PFSK-1 (cell line): ENCODE results near the gene SETBP1.

Experiments used
- FOXP2 ChIP-seq: optimal IDR thresholded peaks from 2 replicates; pipeline ENCODE3; 2011; ENCODE audit warnings: borderline replicate concordance, control low read depth, inconsistent platforms; ENCODE audit not compliant: insufficient read depth; ENCODE audit errors: extremely low read length, extremely low read depth
- POLR2AphosphoS5 ChIP-seq: IDR thresholded peaks from 2 replicates; pipeline ENCODE4 v1.6.1; 2012; ENCODE audit warnings: low read depth, mild to moderate bottlenecking, control low read depth, low read length, moderate library complexity
- SIN3A ChIP-seq: IDR thresholded peaks from 2 replicates; pipeline ENCODE4 v1.6.1; 2012; ENCODE audit warnings: mild to moderate bottlenecking, low read length, moderate library complexity, borderline replicate concordance; ENCODE audit not compliant: insufficient read depth
- TAF1 ChIP-seq: IDR thresholded peaks from 2 replicates; pipeline ENCODE4 v1.6.1; 2012; ENCODE audit warnings: low read length, control low read depth, borderline replicate concordance; ENCODE audit not compliant: insufficient read depth
- TF ChIP-seq, protein P1 (sequence below), 2 experiments: IDR thresholded peaks; 2 replicates each; pipeline versions ENCODE4 v1.6.1 to v1.8.0; 2011 to 2012; ENCODE audit warnings: low read depth in 2 of 2, low read length in 2 of 2, control low read depth in 1 of 2, inconsistent platforms in 1 of 2, mild to moderate bottlenecking in 1 of 2, moderate library complexity in 1 of 2; ENCODE audit not compliant: insufficient read depth in 1 of 2

SETBP1 gene

DNA sequence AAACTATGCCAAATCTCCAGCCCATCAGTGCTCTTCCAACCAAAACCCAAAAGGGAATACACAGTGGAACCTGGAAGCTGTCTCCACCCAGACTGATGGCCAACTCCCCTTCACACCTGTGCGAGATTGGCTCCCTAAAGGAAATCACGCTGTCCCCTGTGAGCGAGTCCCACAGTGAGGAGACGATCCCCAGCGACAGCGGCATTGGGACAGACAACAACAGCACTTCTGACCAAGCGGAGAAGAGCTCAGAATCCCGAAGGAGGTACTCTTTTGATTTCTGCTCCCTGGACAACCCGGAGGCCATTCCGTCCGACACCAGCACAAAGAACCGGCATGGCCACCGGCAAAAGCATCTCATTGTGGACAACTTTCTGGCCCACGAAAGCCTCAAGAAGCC is 271.1 kb downstream of the SETBP1 start:
- TF ChIP-seq TAF1 (no peak), SIN3A (no peak)

GRCh38 chr18:44954257-44954656 is 273.6 kb downstream of the SETBP1 start:
- TF ChIP-seq POLR2AphosphoS5 (no peak), FOXP2 (no peak), SIN3A (no peak), TAF1 (no peak)
- TF ChIP-seq, protein P1, sequence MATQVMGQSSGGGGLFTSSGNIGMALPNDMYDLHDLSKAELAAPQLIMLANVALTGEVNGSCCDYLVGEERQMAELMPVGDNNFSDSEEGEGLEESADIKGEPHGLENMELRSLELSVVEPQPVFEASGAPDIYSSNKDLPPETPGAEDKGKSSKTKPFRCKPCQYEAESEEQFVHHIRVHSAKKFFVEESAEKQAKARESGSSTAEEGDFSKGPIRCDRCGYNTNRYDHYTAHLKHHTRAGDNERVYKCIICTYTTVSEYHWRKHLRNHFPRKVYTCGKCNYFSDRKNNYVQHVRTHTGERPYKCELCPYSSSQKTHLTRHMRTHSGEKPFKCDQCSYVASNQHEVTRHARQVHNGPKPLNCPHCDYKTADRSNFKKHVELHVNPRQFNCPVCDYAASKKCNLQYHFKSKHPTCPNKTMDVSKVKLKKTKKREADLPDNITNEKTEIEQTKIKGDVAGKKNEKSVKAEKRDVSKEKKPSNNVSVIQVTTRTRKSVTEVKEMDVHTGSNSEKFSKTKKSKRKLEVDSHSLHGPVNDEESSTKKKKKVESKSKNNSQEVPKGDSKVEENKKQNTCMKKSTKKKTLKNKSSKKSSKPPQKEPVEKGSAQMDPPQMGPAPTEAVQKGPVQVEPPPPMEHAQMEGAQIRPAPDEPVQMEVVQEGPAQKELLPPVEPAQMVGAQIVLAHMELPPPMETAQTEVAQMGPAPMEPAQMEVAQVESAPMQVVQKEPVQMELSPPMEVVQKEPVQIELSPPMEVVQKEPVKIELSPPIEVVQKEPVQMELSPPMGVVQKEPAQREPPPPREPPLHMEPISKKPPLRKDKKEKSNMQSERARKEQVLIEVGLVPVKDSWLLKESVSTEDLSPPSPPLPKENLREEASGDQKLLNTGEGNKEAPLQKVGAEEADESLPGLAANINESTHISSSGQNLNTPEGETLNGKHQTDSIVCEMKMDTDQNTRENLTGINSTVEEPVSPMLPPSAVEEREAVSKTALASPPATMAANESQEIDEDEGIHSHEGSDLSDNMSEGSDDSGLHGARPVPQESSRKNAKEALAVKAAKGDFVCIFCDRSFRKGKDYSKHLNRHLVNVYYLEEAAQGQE (IDR thresholded peaks at IDR 0.05; ENCODE audit: insufficient read depth in 1 of 2, low read depth in 2 of 2, low read length in 2 of 2), result no peak

- TF ChIP-seq, protein P1 (IDR thresholded peaks at IDR 0.05; ENCODE audit: insufficient read depth in 1 of 2, low read depth in 2 of 2, low read length in 2 of 2), result peak; percentile 73 to 91
- no peak for TF ChIP-seq TAF1
These were observed 275.1 kb downstream of the SETBP1 start for GRCh38 chr18:44955825-44956224.

DNA sequence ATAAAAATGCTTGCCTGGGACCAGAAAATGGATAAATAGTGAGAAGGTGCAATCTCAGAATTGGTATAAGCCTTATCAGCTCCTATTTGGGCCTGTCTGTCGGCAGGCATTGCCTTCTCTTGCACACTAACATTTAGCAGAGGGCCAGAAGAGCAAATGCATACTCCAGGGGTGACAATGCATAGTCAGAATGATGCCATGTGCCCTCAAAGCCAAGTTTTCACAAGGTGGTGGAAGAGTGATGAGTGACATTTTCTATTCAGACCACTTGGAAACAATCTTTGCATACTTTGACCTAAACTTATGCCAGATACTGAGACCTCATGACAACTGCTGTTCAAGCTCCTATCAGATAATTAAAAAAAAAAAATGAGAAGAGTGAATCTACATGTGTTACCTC is 276.3 kb downstream of the SETBP1 start:
- TF ChIP-seq POLR2AphosphoS5 (no peak), SIN3A (no peak), TAF1 (no peak), FOXP2 (no peak)
- TF ChIP-seq, protein P1 (IDR thresholded peaks at IDR 0.05; ENCODE audit: insufficient read depth in 1 of 2, low read depth in 2 of 2, low read length in 2 of 2), result no peak

GRCh38 chr18:44957461-44957860 is 276.8 kb downstream of the SETBP1 start:
- TF ChIP-seq FOXP2 (no peak), SIN3A (no peak)

GRCh38 chr18:44958040-44958439 is 277.4 kb downstream of the SETBP1 start:
- TF ChIP-seq TAF1, result no peak
- TF ChIP-seq SIN3A, result no peak
- TF ChIP-seq FOXP2, result no peak
- no peak for TF ChIP-seq POLR2AphosphoS5
- TF ChIP-seq, protein P1 (IDR thresholded peaks at IDR 0.05; ENCODE audit: insufficient read depth in 1 of 2, low read depth in 2 of 2, low read length in 2 of 2), result no peak
